KMS-11 (cell line): ENCODE measurements around the gene PLEKHG7.
A peak's percentile ranks its signal among the peaks of the same experiment; 100 is the strongest.
"Not testable (repeated sequence)": the region's sequence is repeated elsewhere in the genome, so short reads cannot be mapped to it uniquely, and the experiment has no call there.

Source experiments
- H2AFZ ChIP-seq: fragments of 200-600 bp; sonication (generic); 2 replicates; pipeline ENCODE4 v1.6.1; 2016; ENCODE audit warnings: antibody characterized with exemption, mixed run types, low read depth
- H3K27ac ChIP-seq: fragments of 200-600 bp; sonication (generic); 2 replicates; pipeline ENCODE4 v1.6.1; 2016; ENCODE audit warnings: mild to moderate bottlenecking, mixed run types
- H3K27me3 ChIP-seq: fragments of 200-600 bp; sonication (generic); 2 replicates; pipeline ENCODE4 v1.6.1; 2017; ENCODE audit warnings: mild to moderate bottlenecking, low read depth, mixed run types, moderate library complexity; ENCODE audit not compliant: insufficient read depth
- H3K36me3 ChIP-seq: fragments of 200-600 bp; sonication (generic); 2 replicates; pipeline ENCODE4 v1.6.1; 2017; ENCODE audit warnings: mild to moderate bottlenecking, mixed run types; ENCODE audit not compliant: insufficient read depth
- H3K4me1 ChIP-seq: fragments of 200-600 bp; sonication (generic); 2 replicates; pipeline ENCODE4 v1.6.1; 2016; ENCODE audit warnings: mild to moderate bottlenecking, low read depth, mixed run types; ENCODE audit not compliant: poor library complexity, severe bottlenecking
- H3K4me2 ChIP-seq: fragments of 200-600 bp; sonication (generic); 2 replicates; pipeline ENCODE4 v1.7.0; 2016; ENCODE audit warnings: mild to moderate bottlenecking, mixed run types
- H3K4me3 ChIP-seq: fragments of 200-600 bp; sonication (generic); IDR thresholded peaks from 2 replicates; pipeline ENCODE4 v1.6.1; 2017; ENCODE audit warnings: low read depth, low read length, mixed read lengths; ENCODE audit not compliant: insufficient read depth
- H3K79me2 ChIP-seq: fragments of 200-600 bp; sonication (generic); 2 replicates; pipeline ENCODE4 v1.6.1; 2016; ENCODE audit warnings: low read depth, mixed run types; ENCODE audit not compliant: insufficient read depth
- H3K9ac ChIP-seq: fragments of 200-600 bp; sonication (generic); 2 replicates; pipeline ENCODE4 v1.6.1; 2016; ENCODE audit warnings: mild to moderate bottlenecking, mixed run types
- H4K20me1 ChIP-seq: fragments of 200-600 bp; sonication (generic); 2 replicates; pipeline ENCODE4 v1.6.1; 2016; ENCODE audit warnings: mild to moderate bottlenecking, mixed run types; ENCODE audit not compliant: insufficient read depth
- TF ChIP-seq, protein P1 (sequence below): fragments of 200-600 bp; sonication (generic); conservative IDR thresholded peaks from 2 replicates; pipeline ENCODE4 v1.6.1; 2017; ENCODE audit warnings: low read depth, mild to moderate bottlenecking, antibody characterized with exemption, low read length, moderate library complexity, mixed read lengths

Gene PLEKHG7

DNA sequence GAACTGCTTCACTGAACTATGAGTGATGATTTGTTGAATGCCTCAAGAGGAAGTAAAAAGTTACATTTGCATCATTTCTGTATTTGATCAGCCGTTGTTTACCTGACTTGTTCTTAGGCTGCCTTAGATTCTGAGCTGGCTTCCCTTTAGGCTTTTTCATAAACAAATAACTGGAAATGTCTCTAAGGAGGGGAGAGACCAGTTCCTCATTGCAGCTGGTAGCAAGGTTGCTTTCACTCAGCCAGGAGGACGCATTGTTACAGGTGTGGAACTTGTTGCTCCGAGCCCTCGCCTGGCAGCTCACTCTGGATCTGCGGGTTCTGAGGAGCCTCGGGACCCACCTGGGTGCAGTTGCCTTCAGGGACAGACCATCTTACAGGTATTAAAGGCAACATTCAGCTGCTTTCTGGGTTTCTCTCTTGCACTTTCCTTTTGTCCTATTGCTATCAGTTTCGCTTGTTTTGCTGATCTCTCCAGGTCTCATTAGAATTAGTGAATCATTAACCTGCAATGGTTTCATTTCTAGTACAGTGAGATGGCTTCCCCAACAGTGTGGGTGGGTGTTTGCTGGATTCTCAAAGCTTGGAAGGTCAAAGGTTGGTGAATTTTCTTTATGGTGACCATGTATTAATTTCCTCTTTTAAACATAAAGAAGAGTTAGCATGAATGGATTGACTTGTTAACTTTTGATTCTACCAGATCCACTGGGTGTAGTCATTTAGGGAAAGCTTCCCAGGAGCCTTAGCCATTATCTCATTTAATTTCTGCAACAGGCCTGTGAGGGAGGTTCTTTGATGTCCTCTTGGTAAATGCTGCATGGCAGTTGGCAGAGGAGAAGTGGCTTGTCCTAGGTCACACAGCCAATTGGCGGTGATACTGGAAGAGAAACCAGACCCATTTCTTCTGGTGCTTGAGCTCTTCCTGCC, at the start of gene PLEKHG7:
TSS of gene PLEKHG7 (plus strand) at position 236 of the 926 bp plus-strand sequence. CDS start 3,643 bp downstream, outside the sequence.
- peak within 1 kb of the TSS; percentile 38; the same call in 1 of the 2 replicates for H3K27ac ChIP-seq
- peak within 1 kb of the TSS; percentile 72 for H3K4me2 ChIP-seq
- H4K20me1 ChIP-seq = no peaks in the 10 kb centered on the region
- no peak within 1 kb of the TSS for H3K4me3 ChIP-seq
- H3K4me1 ChIP-seq = peaks cover 14% of the 10 kb centered on the region
- no peaks in the 10 kb centered on the region for H3K36me3 ChIP-seq
- no peak within 1 kb of the TSS for H3K9ac ChIP-seq
- no peaks in the 10 kb centered on the region for H3K27me3 ChIP-seq
- H3K79me2 ChIP-seq = no peaks in the 10 kb centered on the region
- peak within 1 kb of the TSS; percentile 57 for H2AFZ ChIP-seq
- TF ChIP-seq, protein P1, sequence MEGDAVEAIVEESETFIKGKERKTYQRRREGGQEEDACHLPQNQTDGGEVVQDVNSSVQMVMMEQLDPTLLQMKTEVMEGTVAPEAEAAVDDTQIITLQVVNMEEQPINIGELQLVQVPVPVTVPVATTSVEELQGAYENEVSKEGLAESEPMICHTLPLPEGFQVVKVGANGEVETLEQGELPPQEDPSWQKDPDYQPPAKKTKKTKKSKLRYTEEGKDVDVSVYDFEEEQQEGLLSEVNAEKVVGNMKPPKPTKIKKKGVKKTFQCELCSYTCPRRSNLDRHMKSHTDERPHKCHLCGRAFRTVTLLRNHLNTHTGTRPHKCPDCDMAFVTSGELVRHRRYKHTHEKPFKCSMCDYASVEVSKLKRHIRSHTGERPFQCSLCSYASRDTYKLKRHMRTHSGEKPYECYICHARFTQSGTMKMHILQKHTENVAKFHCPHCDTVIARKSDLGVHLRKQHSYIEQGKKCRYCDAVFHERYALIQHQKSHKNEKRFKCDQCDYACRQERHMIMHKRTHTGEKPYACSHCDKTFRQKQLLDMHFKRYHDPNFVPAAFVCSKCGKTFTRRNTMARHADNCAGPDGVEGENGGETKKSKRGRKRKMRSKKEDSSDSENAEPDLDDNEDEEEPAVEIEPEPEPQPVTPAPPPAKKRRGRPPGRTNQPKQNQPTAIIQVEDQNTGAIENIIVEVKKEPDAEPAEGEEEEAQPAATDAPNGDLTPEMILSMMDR = no peak

- not testable (repeated sequence) for H3K4me1 ChIP-seq, H3K79me2 ChIP-seq, H3K27ac ChIP-seq, H3K4me3 ChIP-seq, H4K20me1 ChIP-seq, H3K4me2 ChIP-seq, H3K9ac ChIP-seq, H3K27me3 ChIP-seq, H2AFZ ChIP-seq, H3K36me3 ChIP-seq
Measured at GRCh38 chr12:92654256-92654655, 48.5 kb upstream of the PLEKHG7 start.

DNA sequence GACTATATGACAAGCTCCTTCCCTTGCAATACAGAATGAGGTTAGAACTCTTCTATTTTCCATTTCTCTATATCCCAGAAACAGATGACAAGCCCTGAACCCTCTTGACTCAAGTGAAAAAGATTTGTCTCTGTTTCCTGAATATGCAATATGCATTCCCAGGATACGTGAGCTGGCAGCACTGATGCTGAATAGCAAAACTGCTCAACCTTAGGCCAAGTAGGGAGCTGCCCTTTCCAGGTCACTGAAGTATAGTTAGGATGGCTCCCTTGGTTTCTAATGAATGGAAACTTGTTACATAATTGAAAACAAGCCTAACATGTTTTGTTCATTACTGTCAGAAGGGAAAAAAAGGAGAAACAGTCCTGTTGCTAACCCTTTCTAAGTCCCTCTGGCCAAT, 47.9 kb upstream of the PLEKHG7 start:
- Histone ChIP-seq H3K79me2 (no peaks in the 10 kb centered on the region), H2AFZ (no peak overlapping the region), H3K9ac (no peak overlapping the region), H3K27me3 (no peaks in the 10 kb centered on the region), H4K20me1 (no peaks in the 10 kb centered on the region), H3K27ac (no peak overlapping the region), H3K4me2 (no peak overlapping the region), H3K36me3 (no peaks in the 10 kb centered on the region), H3K4me3 (no peak overlapping the region), H3K4me1 (no peaks in the 10 kb centered on the region)
- TF ChIP-seq, protein P1 = no peak

- Histone ChIP-seq H3K4me3 (no peak overlapping the region), H3K36me3 (no peaks in the 10 kb centered on the region), H3K4me1 (no peaks in the 10 kb centered on the region), H4K20me1 (no peaks in the 10 kb centered on the region), H2AFZ (no peak overlapping the region), H3K27ac (no peak overlapping the region), H3K27me3 (no peaks in the 10 kb centered on the region), H3K9ac (no peak overlapping the region), H3K79me2 (no peaks in the 10 kb centered on the region), H3K4me2 (no peak overlapping the region)
- TF ChIP-seq, protein P1 = no peak
Measured at GRCh38 chr12:92656911-92657310, 45.9 kb upstream of the PLEKHG7 start.

GRCh38 chr12:92657770-92658169, 45.0 kb upstream of the PLEKHG7 start:
- H3K4me3 ChIP-seq = no peak overlapping the region
- no peaks in the 10 kb centered on the region for H4K20me1 ChIP-seq
- H3K79me2 ChIP-seq = no peaks in the 10 kb centered on the region
- no peak overlapping the region for H3K9ac ChIP-seq
- H3K27me3 ChIP-seq = no peaks in the 10 kb centered on the region
- TF ChIP-seq, protein P1 = no peak
- H3K27ac ChIP-seq = no peak overlapping the region
- no peaks in the 10 kb centered on the region for H3K4me1 ChIP-seq
- H3K36me3 ChIP-seq = no peaks in the 10 kb centered on the region
- no peak overlapping the region for H3K4me2 ChIP-seq
- no peak overlapping the region for H2AFZ ChIP-seq
